UCSD-AML1 (cell line): ENCODE results near the gene MR1.

Experiments
- DNase-seq: peaks from one replicate; lab custom pipeline; 2025; ENCODE audit not compliant: unreplicated experiment; lab: John Stamatoyannopoulos, UW

MR1 gene

GRCh38 chr1:181090641-181091126 lies 56.9 kb downstream of the MR1 start:
- DNase-seq = no peak

- no peak for DNase-seq
These were observed 57.7 kb downstream of the MR1 start for GRCh38 chr1:181091309-181092040.

GRCh38 chr1:181092056-181092455 lies 58.3 kb downstream of the MR1 start:
- no peak for DNase-seq

GRCh38 chr1:181092883-181093458 lies 59.2 kb downstream of the MR1 start:
- DNase-seq = no peak

- no peak for DNase-seq
These were observed 60.8 kb downstream of the MR1 start for GRCh38 chr1:181094416-181095212.

GRCh38 chr1:181095260-181095659 lies 61.5 kb downstream of the MR1 start:
- no peak for DNase-seq

GRCh38 chr1:181095763-181096184 lies 62.0 kb downstream of the MR1 start:
- DNase-seq = no peak

GRCh38 chr1:181097242-181097641 lies 63.5 kb downstream of the MR1 start:
- DNase-seq = no peak

- peak; percentile 27 for DNase-seq
These were observed 65.6 kb downstream of the MR1 start for GRCh38 chr1:181099152-181100014.

GRCh38 chr1:181100015-181100905 lies 66.5 kb downstream of the MR1 start:
- DNase-seq = no peak

GRCh38 chr1:181100934-181101333 lies 67.2 kb downstream of the MR1 start:
- DNase-seq = no peak

- no peak for DNase-seq
These were observed 67.9 kb downstream of the MR1 start for GRCh38 chr1:181101581-181102226.

- DNase-seq = no peak
These were observed 69.1 kb downstream of the MR1 start for GRCh38 chr1:181102841-181103240.

GRCh38 chr1:181103399-181103798 lies 69.6 kb downstream of the MR1 start:
- DNase-seq = no peak

- DNase-seq = no peak
These were observed 70.4 kb downstream of the MR1 start for GRCh38 chr1:181104042-181104789.

- no peak for DNase-seq
These were observed 71.0 kb downstream of the MR1 start for GRCh38 chr1:181104790-181105133.

- peak; percentile 91 for DNase-seq
These were observed 71.6 kb downstream of the MR1 start for GRCh38 chr1:181105134-181106021.

GRCh38 chr1:181106022-181106312 lies 72.2 kb downstream of the MR1 start:
- no peak for DNase-seq
